Measurements from ENCODE around the gene NIPBL.
"Not testable (repeated sequence)": the region's sequence is repeated elsewhere in the genome, so short reads cannot be mapped to it uniquely, and the experiment has no call there.

The NIPBL gene

DNA sequence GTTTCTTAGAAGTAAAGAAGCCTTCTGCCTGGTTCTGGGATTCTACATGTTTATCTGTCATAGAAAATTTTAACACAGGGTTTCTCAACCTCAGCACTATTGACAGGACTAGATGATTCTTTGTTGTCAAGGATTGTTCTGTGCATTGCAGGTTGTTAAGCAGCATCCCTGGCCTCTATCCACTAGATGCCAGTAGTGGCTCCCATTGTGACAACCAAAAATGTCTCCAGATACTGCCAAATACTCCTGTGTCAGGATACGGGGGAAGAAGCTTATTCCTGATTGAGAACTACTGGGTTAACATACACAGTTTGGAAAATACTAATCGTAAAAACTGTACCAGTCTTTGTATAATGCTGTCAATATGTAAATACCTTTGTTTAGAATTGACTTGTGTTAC lies 167.1 kb downstream of the NIPBL start:
- no peak for DNase-seq

- DNase-seq, result no peak
Observed at GRCh38 chr5:37044120-37044519, 167.6 kb downstream of the NIPBL start.

DNA sequence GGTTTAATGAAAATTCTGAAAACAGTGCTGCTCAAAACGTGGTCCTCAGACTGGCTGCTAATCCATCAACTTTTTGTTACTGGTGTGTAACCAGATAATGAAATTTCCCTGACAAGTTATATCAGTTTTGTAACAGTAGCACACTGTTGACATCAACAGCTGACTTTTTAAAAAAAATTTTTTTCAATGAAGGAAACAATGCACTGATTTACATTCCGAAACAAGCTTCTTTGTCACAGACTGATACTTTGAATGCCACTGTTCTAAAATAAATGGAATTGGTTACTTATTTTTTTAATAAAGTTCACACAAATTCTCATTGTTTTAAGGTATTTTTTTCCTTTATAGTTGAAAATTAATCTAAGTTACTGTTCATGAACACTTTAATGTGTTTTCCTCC lies 169.1 kb downstream of the NIPBL start:
- DNase-seq, result no peak

- DNase-seq, result no peak
Observed at GRCh38 chr5:37047947-37048346, 171.4 kb downstream of the NIPBL start.

GRCh38 chr5:37054391-37054790 lies 177.8 kb downstream of the NIPBL start:
- no peak for DNase-seq

DNA sequence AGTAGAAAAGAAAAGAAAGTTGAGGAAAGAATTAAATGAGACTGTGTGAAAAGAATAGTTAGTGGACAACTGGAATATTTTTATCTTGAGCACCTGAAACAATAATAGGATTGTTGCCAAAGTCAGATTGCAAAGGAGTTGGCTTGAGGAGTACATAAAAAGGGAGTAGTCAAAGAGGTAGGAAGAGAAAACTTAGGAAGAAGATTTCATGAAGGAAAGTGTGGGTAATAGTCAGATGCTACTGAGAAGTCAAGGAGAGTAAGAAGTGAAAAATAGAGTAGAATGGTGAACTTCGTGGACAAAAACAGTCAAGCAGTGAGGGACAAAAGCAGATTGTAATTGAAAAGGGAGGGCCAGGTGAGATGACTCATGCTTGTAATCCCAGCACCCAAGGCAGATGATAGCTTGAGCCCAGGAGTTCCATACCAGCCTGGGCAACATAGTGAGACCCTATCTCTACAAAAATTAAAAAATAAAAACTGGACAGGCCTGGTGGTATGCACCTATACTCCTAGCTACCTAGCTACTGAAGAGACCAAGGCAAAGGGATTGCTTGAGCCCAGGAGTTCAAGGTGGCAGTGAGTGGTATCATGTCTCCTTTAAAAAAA lies 178.9 kb downstream of the NIPBL start:
- DNase-seq, result no peak

GRCh38 chr5:37056762-37057161 lies 180.2 kb downstream of the NIPBL start:
- DNase-seq, result no peak

- no peak for DNase-seq
Observed at GRCh38 chr5:37060030-37060429, 183.5 kb downstream of the NIPBL start.

- DNase-seq, result no peak
Observed at GRCh38 chr5:37063739-37064138, 187.2 kb downstream of the NIPBL start.

- DNase-seq, result no peak
Observed at GRCh38 chr5:37064442-37064841, 187.9 kb downstream of the NIPBL start.

DNA sequence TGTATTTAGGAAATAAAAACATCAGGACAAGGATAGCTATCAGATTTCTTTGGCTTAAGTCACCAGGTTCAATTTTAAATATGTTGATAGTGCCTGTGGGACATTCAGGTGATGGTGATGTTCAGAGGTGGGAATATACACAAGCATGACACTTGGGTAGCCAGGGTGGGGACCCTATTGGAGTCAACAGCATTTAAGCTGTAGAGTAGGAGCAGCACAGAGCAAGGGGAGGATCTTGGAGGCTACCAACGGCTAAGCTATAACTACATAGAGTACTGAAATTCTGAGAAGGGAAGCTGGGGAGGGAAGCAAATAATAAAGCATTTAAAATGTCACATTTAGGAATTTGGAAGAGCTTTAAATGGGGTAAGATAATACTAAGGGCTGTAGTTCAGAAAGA lies 194.9 kb downstream of the NIPBL start:
- DNase-seq, result no peak

- DNase-seq, result no peak
Observed at GRCh38 chr5:37071901-37072581, 195.5 kb downstream of the NIPBL start.

GRCh38 chr5:37075399-37075950 lies 198.9 kb downstream of the NIPBL start:
- no peak for DNase-seq

GRCh38 chr5:37077146-37077545 lies 200.6 kb downstream of the NIPBL start:
- no peak for DNase-seq

- no peak for DNase-seq
Observed at GRCh38 chr5:37080697-37081096, 204.1 kb downstream of the NIPBL start.

GRCh38 chr5:37082977-37083376 lies 206.4 kb downstream of the NIPBL start:
- DNase-seq, result not testable (repeated sequence)

DNA sequence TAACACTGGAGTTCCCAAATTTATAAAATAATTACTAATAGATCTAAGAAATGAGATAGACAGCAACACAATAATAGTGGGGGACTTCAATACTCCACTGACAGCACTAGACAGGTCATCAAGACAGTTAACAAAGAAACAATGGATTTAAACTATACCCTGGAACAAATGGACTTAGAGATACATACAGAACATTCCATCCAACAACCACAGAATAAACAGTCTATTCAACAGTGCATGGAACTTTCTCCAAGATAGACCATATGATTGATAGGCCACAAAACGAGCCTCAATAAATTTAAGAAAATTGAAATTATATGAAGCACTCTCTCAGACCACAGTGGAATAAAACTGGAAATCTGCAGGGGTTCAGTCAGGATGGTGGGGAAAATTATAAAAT lies 209.5 kb downstream of the NIPBL start:
- DNase-seq, result not testable (repeated sequence)

GRCh38 chr5:37086466-37087173 lies 210.1 kb downstream of the NIPBL start:
- peak; percentile 82 for DNase-seq

DNA sequence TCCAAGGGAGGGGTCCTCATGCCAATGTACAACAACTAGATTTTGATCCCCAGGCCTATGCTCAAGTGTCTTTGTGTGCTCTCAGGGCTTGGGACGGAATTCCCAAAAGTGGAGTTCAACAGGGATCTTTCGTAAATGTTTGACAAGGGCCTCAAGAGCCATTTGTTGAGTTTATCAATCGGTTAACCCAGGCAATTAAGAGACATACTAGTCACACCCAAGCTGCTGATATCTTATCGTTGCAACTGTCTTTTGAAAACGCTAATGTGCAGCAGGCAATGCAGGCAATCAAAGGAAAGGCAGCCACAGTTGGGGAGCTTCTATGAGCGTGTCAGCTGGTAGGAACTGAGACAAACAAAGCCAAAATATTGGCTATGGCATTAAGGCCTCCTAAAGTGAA lies 211.4 kb downstream of the NIPBL start:
- DNase-seq, result no peak

GRCh38 chr5:37090123-37090726 lies 213.7 kb downstream of the NIPBL start:
- DNase-seq, result no peak

DNA sequence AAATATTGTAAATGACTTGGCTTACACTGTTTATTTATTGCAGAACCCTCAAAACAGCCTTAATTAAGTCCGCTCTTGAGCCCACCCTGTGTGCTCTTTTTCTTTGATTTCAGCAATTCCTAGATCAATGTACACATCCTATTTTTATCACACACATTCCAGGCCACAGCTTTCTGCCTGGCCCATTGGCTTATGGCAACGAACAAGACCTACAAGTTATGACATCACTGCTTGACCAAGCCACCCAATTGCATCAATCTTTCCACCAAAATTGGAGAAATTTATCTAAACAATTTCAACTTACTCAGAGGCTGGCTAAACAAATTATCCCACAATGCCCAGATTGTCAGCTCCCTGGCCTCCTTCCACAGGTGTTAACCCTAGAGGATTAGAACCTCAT lies 214.2 kb downstream of the NIPBL start:
- DNase-seq, result no peak

DNA sequence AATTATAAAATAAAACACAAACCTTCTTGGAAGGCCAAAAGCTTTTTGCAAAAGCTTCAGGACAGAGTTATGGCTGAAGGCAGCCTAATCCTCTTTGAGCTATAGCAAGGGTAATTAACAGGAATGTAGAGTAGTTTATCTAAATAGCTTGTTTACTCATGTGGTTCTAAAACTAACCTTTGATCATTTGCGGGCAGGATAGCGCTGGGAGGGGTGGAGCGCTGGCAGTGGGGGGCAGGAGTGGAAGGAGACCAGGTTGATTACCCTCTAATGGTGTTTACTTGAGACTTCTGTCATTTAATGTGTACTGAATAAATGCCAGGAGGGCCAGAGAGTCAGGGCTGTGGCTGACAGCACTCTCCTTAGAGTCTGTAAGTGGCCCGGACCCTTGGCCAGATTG lies 217.2 kb downstream of the NIPBL start:
- not testable (repeated sequence) for DNase-seq

GRCh38 chr5:37099267-37099666 lies 222.7 kb downstream of the NIPBL start:
- not testable (repeated sequence) for DNase-seq

GRCh38 chr5:37103302-37103701 lies 226.7 kb downstream of the NIPBL start:
- DNase-seq, result no peak
